ENCODE measurements around the gene ZNF716.
A peak's percentile ranks its signal among the peaks of the same experiment; 100 is the strongest.

The ZNF716 gene

GRCh38 chr7:57423768-57424167 lies 26.2 kb upstream of the ZNF716 start:
- Histone ChIP-seq H3K4me1 (ENCODE audit: control insufficient read depth in 1 of 2, insufficient read depth in 1 of 2, low read depth in 1 of 2, low read length in 1 of 2) (no peaks in the 10 kb centered on the region), H3K36me3 (no peaks in the 10 kb centered on the region), H3K9me3 (peaks cover 9% of the 10 kb centered on the region), H3K4me3 (ENCODE audit: low read depth in 1 of 2, low read length in 1 of 2) (no peak overlapping the region), H3K27me3 (no peaks in the 10 kb centered on the region), H3K27ac (no peak overlapping the region)
- no peak for TF ChIP-seq CTCF (IDR thresholded peaks at IDR 0.05)

- Histone ChIP-seq H3K27me3 (no peaks in the 10 kb centered on the region), H3K4me3 (ENCODE audit: low read depth in 1 of 2, low read length in 1 of 2) (no peak overlapping the region), H3K36me3 (no peaks in the 10 kb centered on the region), H3K9me3 (peaks cover 9% of the 10 kb centered on the region), H3K27ac (no peak overlapping the region), H3K4me1 (ENCODE audit: control insufficient read depth in 1 of 2, insufficient read depth in 1 of 2, low read depth in 1 of 2, low read length in 1 of 2) (no peaks in the 10 kb centered on the region)
- no peak for TF ChIP-seq CTCF (IDR thresholded peaks at IDR 0.05)
These were observed 25.3 kb upstream of the ZNF716 start for GRCh38 chr7:57424515-57425238.

GRCh38 chr7:57425239-57425944 lies 24.6 kb upstream of the ZNF716 start:
- no peaks in the 10 kb centered on the region for H3K4me1 ChIP-seq (ENCODE audit: control insufficient read depth in 1 of 2, insufficient read depth in 1 of 2, low read depth in 1 of 2, low read length in 1 of 2)
- H3K27ac ChIP-seq = no peak overlapping the region
- peaks cover 9% of the 10 kb centered on the region for H3K9me3 ChIP-seq
- no peak for TF ChIP-seq CTCF (IDR thresholded peaks at IDR 0.05)
- no peaks in the 10 kb centered on the region for H3K36me3 ChIP-seq
- H3K27me3 ChIP-seq = no peaks in the 10 kb centered on the region
- no peak overlapping the region for H3K4me3 ChIP-seq (ENCODE audit: low read depth in 1 of 2, low read length in 1 of 2)

GRCh38 chr7:57425969-57426628 lies 23.9 kb upstream of the ZNF716 start:
- H3K4me1 ChIP-seq (ENCODE audit: control insufficient read depth in 1 of 2, insufficient read depth in 1 of 2, low read depth in 1 of 2, low read length in 1 of 2) = no peaks in the 10 kb centered on the region
- no peaks in the 10 kb centered on the region for H3K27me3 ChIP-seq
- peak; percentile 52 for TF ChIP-seq CTCF (IDR thresholded peaks at IDR 0.05)
- H3K36me3 ChIP-seq = no peaks in the 10 kb centered on the region
- peaks cover 9% of the 10 kb centered on the region for H3K9me3 ChIP-seq
- H3K27ac ChIP-seq = no peak overlapping the region
- no peak overlapping the region for H3K4me3 ChIP-seq (ENCODE audit: low read depth in 1 of 2, low read length in 1 of 2)

- H3K9me3 ChIP-seq = peaks cover 9% of the 10 kb centered on the region
- no peaks in the 10 kb centered on the region for H3K27me3 ChIP-seq
- H3K4me1 ChIP-seq (ENCODE audit: control insufficient read depth in 1 of 2, insufficient read depth in 1 of 2, low read depth in 1 of 2, low read length in 1 of 2) = no peaks in the 10 kb centered on the region
- H3K4me3 ChIP-seq (ENCODE audit: low read depth in 1 of 2, low read length in 1 of 2) = no peak overlapping the region
- H3K27ac ChIP-seq = no peak overlapping the region
- no peak for TF ChIP-seq CTCF (IDR thresholded peaks at IDR 0.05)
- H3K36me3 ChIP-seq = no peaks in the 10 kb centered on the region
These were observed 23.4 kb upstream of the ZNF716 start for GRCh38 chr7:57426629-57427003.

All from neutrophil (primary cell).